ENCODE measurements around the gene USP20. TPM values are rescaled to one million over a fixed set of nuclear protein-coding genes. Genes with fewer than 3 reads are reported as not detected.

USP20 gene
- total RNA-seq, 2 experiments from 2014 or later: 14.4 to 24.1 TPM

DNA sequence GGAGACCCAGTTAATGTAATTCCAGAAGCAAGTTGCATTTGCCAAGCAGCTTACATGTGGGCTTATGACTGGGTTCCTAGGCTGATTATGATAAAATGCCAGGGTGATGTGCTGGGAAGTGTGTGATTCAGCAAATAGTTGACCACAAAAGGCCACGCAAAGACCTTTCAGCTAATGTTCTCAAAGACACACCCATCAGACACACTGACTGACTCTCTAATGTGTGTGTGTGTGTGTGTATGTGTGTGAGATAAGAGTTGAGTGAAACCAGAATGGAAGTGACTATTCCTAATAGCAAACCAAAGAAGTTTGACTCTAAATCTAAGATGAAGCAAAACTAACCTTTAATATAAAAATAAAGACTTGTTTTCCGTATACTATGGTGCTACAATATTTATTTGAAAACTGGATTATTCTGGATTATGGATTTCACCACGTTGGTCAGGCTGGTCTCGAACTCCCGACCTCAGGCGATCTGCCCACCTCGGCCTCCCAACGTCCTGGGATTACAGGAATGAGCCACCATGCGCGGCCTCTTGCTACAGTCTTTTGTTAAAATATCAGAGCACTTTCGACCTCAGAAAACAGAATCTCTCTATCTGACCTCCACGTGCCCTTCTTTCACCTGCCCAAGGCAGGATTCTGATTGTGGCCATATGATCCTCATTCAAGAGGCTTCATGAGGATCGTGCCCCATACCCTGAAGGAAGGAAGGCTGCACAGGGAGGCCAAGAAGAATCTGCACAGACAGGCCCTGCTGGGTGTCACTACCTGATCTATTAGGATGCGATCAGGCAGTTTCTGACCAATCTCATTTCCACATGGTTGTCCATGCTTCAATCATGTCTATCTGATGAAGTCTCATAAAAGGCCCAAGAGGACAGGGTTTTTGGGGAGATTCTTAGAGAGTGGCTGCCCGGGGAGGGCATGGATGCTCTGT lies 75.6 kb downstream of the USP20 start:
- Histone ChIP-seq H3K36me3 (ENCODE audit: insufficient read depth, low read length) (peaks cover 80% of the 10 kb centered on the region), H3K27ac (ENCODE audit: low read depth, low read length, poor library complexity, severe bottlenecking) (no peak overlapping the region), H3K4me3 (ENCODE audit: low read depth, low read length, poor library complexity, severe bottlenecking) (no peak overlapping the region), H3K79me2 (ENCODE audit: insufficient read depth, low read depth, low read length) (no peaks in the 10 kb centered on the region), H3K4me1 (ENCODE audit: insufficient read depth, low read length, poor library complexity, severe bottlenecking) (no peaks in the 10 kb centered on the region), H2AFZ (ENCODE audit: low read length) (no peak overlapping the region), H3K9me2 (ENCODE audit: insufficient read depth, low read length) (no peaks in the 10 kb centered on the region), H3K9me3 (ENCODE audit: low read length) (no peaks in the 10 kb centered on the region), H3K4me2 (ENCODE audit: low read length) (no peak overlapping the region), H4K20me1 (ENCODE audit: insufficient read depth, low read length) (no peaks in the 10 kb centered on the region; the same call in 1 of the 2 replicates)
- POLR2A ChIA-PET: interaction anchor here (0.6 kb wide), 1 partner anchor 47 kb away, joined by 3 read pairs; no protein-coding TSS in a partner anchor
- intact Hi-C loops (cut with micrococcal nuclease; ENCODE audit: unreplicated experiment): no loop called here
- CTCF ChIA-PET (ENCODE audit: unreplicated experiment): no interaction called here
- TF ChIP-seq, protein P1, sequence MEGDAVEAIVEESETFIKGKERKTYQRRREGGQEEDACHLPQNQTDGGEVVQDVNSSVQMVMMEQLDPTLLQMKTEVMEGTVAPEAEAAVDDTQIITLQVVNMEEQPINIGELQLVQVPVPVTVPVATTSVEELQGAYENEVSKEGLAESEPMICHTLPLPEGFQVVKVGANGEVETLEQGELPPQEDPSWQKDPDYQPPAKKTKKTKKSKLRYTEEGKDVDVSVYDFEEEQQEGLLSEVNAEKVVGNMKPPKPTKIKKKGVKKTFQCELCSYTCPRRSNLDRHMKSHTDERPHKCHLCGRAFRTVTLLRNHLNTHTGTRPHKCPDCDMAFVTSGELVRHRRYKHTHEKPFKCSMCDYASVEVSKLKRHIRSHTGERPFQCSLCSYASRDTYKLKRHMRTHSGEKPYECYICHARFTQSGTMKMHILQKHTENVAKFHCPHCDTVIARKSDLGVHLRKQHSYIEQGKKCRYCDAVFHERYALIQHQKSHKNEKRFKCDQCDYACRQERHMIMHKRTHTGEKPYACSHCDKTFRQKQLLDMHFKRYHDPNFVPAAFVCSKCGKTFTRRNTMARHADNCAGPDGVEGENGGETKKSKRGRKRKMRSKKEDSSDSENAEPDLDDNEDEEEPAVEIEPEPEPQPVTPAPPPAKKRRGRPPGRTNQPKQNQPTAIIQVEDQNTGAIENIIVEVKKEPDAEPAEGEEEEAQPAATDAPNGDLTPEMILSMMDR (conservative IDR thresholded peaks at IDR 0.05; ENCODE audit: low read length): no peak
- no peak for TF ChIP-seq EZH2phosphoT487 (IDR thresholded peaks at IDR 0.05; ENCODE audit: borderline replicate concordance, low read depth, low read length)
- no TSS peak for BruUV-seq (replicated peaks)
- no peak for DNase-seq (ENCODE audit: low spot score)

DNA sequence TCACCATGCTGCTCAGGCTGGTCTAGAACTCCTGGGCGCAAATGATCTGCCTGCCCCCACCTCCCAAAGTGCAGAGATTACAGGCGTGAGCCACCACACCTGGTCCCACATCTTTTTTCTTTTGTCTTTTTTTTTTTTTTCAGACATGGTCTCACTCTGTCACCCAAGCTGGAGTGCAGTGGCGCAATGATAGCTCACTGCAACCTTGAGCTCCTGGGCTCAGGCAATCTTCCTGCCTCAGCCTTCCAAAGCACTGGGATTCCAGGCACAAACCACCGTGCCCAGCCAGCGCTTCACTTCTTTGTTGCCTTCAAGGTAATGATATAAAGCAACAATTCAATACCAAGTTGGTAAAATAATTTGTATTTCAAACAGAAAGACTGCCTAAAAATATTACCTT lies 78.8 kb downstream of the USP20 start:
- POLR2A ChIA-PET: interaction anchor here (0.5 to 0.6 kb wide), 2 partner anchors 162 to 1938 kb away, joined by 3 read pairs; no protein-coding TSS in a partner anchor
- no peak overlapping the region for H3K27ac ChIP-seq (ENCODE audit: low read depth, low read length, poor library complexity, severe bottlenecking)

More for the DNA sequence above, 78.8 kb downstream of the USP20 start:
- TF ChIP-seq, protein P1 (conservative IDR thresholded peaks at IDR 0.05; ENCODE audit: low read length): no peak
- no peak for TF ChIP-seq EZH2phosphoT487 (IDR thresholded peaks at IDR 0.05; ENCODE audit: borderline replicate concordance, low read depth, low read length)
- Histone ChIP-seq H3K36me3 (ENCODE audit: insufficient read depth, low read length) (peaks cover 79% of the 10 kb centered on the region), H4K20me1 (ENCODE audit: insufficient read depth, low read length) (no peaks in the 10 kb centered on the region; the same call in 1 of the 2 replicates), H3K4me2 (ENCODE audit: low read length) (no peak overlapping the region), H3K4me1 (ENCODE audit: insufficient read depth, low read length, poor library complexity, severe bottlenecking) (no peaks in the 10 kb centered on the region), H3K79me2 (ENCODE audit: insufficient read depth, low read depth, low read length) (no peaks in the 10 kb centered on the region), H3K9me2 (ENCODE audit: insufficient read depth, low read length) (no peaks in the 10 kb centered on the region), H3K9me3 (ENCODE audit: low read length) (no peaks in the 10 kb centered on the region), H2AFZ (ENCODE audit: low read length) (no peak overlapping the region), H3K4me3 (ENCODE audit: low read depth, low read length, poor library complexity, severe bottlenecking) (no peak overlapping the region)
- CTCF ChIA-PET (ENCODE audit: unreplicated experiment): no interaction called here
- BruUV-seq (replicated peaks): no TSS peak
- DNase-seq (ENCODE audit: low spot score): no peak
- intact Hi-C loops (cut with micrococcal nuclease; ENCODE audit: unreplicated experiment): no loop called here

All from OCI-LY7 (cell line).